ENCODE measurements around the gene SYTL1. TPM values are rescaled to one million over a fixed set of nuclear protein-coding genes. Genes with fewer than 3 reads are reported as not detected.

Gene SYTL1
- total and polyA plus RNA-seq, 9 of the 15 experiments (the other 6 are each of a cell fraction or from before 2014, with no cell fraction given) = 0.04 to 9.3 (median 1.7) TPM

- TF ChIP-seq ZNF133 (CRISPR knock-in tag; IDR thresholded peaks at IDR 0.05) = no peak
- TF ChIP-seq, protein P1, sequence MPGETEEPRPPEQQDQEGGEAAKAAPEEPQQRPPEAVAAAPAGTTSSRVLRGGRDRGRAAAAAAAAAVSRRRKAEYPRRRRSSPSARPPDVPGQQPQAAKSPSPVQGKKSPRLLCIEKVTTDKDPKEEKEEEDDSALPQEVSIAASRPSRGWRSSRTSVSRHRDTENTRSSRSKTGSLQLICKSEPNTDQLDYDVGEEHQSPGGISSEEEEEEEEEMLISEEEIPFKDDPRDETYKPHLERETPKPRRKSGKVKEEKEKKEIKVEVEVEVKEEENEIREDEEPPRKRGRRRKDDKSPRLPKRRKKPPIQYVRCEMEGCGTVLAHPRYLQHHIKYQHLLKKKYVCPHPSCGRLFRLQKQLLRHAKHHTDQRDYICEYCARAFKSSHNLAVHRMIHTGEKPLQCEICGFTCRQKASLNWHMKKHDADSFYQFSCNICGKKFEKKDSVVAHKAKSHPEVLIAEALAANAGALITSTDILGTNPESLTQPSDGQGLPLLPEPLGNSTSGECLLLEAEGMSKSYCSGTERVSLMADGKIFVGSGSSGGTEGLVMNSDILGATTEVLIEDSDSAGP (CRISPR knock-in tag; IDR thresholded peaks at IDR 0.05) = no peak; the same call in 1 of the 2 replicates
- TF ChIP-seq NFIC (IDR thresholded peaks at IDR 0.05) = no peak
- no peak for TF ChIP-seq NR3C1 (CRISPR knock-in tag; IDR thresholded peaks at IDR 0.05)
- TF ChIP-seq IRF1 (CRISPR knock-in tag; IDR thresholded peaks at IDR 0.05; ENCODE audit: borderline replicate concordance) = no peak
- peak; percentile 61; the same call in 1 of the 2 replicates for TF ChIP-seq MAX (CRISPR knock-in tag; IDR thresholded peaks at IDR 0.05)
- no peak for TF ChIP-seq GATA2 (CRISPR knock-in tag; IDR thresholded peaks at IDR 0.05)
- TF ChIP-seq NR2C2 (CRISPR knock-in tag; IDR thresholded peaks at IDR 0.05) = no peak
- no peak for TF ChIP-seq NR2C2 (tag; IDR thresholded peaks at IDR 0.05)
- no peak for TF ChIP-seq ZBTB17 (CRISPR knock-in tag; IDR thresholded peaks at IDR 0.05)
- no peak for TF ChIP-seq POLR2AphosphoS5 (IDR thresholded peaks at IDR 0.05; ENCODE audit: control insufficient read depth, insufficient read depth, low read depth, low read length)
- no peak for TF ChIP-seq SRSF1 (IDR thresholded peaks at IDR 0.05; ENCODE audit: low read depth, low read length)
- TF ChIP-seq GTF2A2 (tag; IDR thresholded peaks at IDR 0.05) = no peak
- TF ChIP-seq HNRNPLL (IDR thresholded peaks at IDR 0.05; ENCODE audit: low read depth, low read length, poor library complexity, severe bottlenecking) = no peak
- peak in 1 of 2 experiments; percentile 28 for TF ChIP-seq E2F6 (IDR thresholded peaks at IDR 0.05; ENCODE audit: borderline replicate concordance in 1 of 2, extremely low read depth in 1 of 2, insufficient read depth in 1 of 2, insufficient read length in 1 of 2, low read depth in 1 of 2, low read length in 1 of 2, poor library complexity in 1 of 2, severe bottlenecking in 1 of 2)
- no peak for TF ChIP-seq DPF2 (IDR thresholded peaks at IDR 0.05)
- no peak for TF ChIP-seq EWSR1 (IDR thresholded peaks at IDR 0.05; ENCODE audit: borderline replicate concordance, low read depth, partially characterized antibody)
- no peak for TF ChIP-seq IFI16 (CRISPR knock-in tag; IDR thresholded peaks at IDR 0.05)
- TF ChIP-seq CTCFL (IDR thresholded peaks at IDR 0.05; ENCODE audit: borderline replicate concordance, insufficient read depth, low read depth, low read length, poor library complexity, severe bottlenecking) = no peak
- no peak for TF ChIP-seq ZNF79 (CRISPR knock-in tag; IDR thresholded peaks at IDR 0.05; ENCODE audit: low read depth)
Observed at GRCh38 chr1:27341525-27342252, at the start of gene SYTL1 (continued).

Measured in K562 (cell line).